GM21528 (cell line): ENCODE data around the gene PDZD4.

Experiments used
- ATAC-seq: cut with Tn5 transposase; IDR thresholded peaks from one replicate; pipeline ENCODE4 v1.9.1; 2021; ENCODE audit warnings: mild to moderate bottlenecking, moderate library complexity; ENCODE audit not compliant: unreplicated experiment, low FRiP score

PDZD4 gene

GRCh38 chrX:153774576-153775292 lies 55.6 kb downstream of the PDZD4 start:
- no peak for ATAC-seq

DNA sequence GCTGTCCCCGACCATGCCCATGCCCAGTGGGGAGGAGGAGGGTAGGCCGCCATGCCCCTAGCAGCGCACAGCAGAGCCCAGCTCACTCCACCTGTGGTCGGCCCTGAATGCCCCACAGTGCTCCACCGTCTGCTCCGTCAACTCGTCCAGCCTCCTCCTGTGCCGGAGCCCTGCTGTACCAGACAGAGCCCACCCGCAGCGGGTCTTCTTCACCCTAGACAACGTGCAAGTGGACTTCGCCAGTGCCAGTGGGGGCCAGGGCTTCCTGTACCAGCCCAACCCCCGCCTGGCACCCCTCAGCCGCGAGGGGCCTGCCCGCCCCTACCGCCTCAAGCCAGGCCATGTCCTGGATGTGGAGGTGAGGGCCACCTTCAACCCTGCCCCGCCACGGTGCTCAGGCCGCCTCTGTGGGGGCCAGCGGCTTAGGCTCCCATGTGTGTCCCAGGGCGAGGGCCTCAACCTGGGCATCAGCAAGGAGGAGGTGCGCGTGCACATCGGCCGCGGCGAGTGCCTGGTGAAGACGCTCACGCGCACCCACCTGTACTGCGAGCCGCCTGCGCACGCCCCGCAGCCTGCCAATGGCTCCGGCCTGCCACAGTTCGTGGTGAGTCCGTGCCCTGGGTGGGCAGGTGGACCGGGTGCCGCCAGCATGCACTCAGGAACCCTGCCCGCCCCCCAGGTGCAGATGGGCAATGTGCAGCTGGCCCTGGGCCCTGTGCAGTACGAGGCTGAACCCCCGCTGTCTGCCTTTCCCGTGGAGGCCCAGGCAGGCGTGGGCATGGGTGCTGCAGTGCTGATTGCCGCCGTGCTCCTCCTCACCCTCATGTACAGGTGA lies 56.4 kb downstream of the PDZD4 start:
- no peak for ATAC-seq

DNA sequence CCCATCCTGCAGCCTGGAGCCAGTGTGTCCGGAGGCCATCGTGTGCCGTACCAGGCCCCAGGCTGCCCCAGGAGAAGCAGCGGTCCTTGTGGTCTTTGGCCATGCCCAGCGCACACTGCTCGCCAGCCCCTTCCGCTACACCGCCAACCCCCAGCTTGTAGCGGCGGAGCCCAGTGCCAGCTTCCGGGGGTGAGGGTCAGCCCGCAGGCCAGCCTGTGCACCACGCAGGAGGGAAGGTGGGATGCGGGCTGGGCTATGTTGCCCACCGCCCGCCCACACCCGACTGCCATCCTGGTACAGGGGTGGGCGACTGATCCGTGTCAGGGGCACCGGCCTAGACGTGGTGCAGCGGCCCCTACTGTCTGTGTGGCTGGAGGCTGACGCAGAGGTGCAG lies 57.1 kb downstream of the PDZD4 start:
- ATAC-seq: no peak

GRCh38 chrX:153772316-153773217 lies 57.8 kb downstream of the PDZD4 start:
- no peak for ATAC-seq

DNA sequence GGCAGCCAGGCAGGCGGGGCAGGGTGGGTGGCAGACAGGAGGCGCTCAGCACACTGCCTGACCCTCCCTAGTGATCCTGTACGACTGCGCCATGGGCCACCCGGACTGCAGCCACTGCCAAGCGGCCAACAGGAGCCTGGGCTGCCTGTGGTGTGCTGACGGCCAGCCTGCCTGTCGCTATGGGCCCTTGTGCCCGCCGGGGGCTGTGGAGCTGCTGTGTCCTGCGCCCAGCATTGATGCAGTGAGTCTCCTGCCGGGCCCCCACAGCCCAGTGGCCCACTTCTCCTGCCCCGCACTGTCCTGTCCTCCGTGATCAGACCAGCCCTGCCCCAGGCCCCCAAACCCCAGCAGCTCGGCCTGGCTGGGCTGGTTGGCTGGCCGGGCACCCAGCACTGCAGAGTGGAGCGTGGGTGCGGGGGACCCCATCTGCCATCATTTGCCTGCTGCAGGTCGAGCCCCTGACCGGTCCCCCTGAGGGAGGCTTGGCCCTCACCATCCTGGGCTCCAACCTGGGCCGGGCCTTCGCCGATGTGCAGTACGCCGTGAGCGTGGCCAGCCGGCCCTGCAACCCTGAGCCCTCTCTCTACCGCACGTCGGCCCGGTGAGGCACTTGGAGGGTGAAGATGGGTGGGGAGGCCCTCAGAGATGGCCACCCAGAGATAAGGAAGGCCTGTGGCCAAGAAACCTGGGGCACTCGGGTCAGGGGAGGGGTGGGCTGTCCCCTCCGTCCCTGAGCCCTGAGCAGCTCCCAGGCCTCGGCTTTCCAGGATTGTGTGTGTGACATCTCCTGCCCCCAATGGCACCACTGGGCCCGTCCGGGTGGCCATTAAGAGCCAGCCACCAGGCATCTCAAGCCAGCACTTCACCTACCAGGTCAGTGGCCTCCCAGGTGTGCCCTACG lies 58.7 kb downstream of the PDZD4 start:
- ATAC-seq: no peak

GRCh38 chrX:153770601-153771414 lies 59.5 kb downstream of the PDZD4 start:
- no peak for ATAC-seq

- no peak for ATAC-seq
Measured at GRCh38 chrX:153769865-153770600, 60.3 kb downstream of the PDZD4 start.

DNA sequence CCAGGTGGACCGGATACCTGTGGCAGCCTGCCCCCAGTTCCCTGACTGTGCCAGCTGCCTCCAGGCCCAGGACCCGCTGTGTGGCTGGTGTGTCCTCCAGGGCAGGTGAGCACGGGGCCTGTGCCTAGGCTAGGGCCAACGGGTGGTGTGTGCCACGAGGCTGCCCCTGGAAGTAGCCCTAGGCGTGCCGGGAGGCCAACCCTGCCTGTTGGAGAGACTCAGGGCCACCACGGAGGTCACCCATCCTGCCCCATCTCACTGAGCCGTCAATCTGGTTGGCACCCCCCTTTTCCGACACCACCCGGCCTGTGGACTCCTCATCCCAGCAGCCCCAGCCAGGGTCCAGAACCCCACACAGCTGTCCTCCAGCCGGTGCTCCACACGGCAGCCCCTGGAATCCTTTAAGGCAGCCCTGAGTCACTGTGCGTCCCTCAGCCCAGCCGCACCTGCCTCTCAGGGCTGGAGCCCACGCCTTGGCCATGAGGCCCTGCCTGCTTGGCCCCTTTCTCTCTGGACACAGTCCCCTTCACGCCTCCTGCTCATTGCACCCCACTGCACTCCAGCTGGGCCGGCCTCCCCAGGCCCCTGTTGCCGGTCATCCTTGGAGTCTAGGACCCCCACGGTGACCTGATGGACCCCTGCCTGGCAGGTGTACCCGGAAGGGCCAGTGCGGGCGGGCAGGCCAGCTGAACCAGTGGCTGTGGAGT lies 61.0 kb downstream of the PDZD4 start:
- no peak for ATAC-seq

GRCh38 chrX:153768311-153769157 lies 61.8 kb downstream of the PDZD4 start:
- no peak for ATAC-seq

DNA sequence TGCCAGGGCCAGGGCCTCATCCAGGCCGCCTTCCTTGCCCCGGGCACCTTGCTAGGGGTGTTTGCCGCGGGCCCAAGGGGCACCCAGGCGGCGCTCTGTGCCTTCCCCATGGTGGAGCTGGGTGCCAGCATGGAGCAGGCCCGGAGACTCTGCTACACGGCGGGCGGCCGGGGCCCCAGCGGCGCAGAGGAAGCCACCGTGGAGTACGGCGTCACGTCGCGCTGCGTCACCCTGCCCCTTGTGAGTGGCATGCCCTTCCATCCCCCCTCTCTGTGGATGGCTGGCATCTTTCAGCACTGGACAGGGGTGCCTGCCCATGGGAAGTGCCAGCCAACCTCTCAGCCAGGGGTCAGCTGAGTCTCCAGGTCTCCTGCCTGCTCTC lies 62.7 kb downstream of the PDZD4 start:
- ATAC-seq: no peak

DNA sequence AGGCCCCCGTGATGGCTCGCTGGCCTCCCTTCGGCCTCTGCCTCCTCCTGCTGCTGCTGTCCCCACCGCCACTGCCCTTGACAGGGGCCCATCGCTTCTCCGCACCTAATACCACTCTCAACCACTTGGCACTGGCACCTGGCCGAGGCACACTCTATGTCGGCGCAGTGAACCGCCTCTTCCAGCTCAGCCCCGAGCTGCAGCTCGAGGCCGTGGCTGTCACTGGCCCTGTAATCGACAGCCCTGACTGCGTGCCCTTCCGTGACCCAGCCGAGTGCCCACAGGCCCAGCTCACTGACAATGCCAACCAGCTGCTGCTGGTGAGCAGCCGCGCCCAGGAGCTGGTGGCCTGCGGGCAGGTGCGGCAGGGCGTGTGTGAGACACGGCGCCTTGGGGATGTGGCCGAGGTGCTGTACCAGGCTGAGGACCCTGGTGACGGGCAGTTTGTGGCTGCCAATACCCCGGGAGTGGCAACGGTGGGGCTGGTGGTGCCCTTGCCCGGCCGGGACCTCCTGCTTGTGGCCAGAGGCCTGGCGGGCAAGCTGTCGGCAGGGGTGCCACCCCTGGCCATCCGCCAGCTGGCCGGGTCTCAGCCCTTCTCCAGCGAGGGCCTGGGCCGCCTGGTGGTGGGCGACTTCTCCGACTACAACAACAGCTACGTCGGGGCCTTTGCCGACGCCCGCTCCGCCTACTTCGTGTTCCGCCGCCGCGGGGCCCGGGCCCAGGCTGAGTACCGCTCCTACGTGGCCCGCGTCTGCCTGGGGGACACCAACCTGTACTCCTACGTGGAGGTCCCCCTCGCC lies 63.3 kb downstream of the PDZD4 start:
- ATAC-seq: no peak

DNA sequence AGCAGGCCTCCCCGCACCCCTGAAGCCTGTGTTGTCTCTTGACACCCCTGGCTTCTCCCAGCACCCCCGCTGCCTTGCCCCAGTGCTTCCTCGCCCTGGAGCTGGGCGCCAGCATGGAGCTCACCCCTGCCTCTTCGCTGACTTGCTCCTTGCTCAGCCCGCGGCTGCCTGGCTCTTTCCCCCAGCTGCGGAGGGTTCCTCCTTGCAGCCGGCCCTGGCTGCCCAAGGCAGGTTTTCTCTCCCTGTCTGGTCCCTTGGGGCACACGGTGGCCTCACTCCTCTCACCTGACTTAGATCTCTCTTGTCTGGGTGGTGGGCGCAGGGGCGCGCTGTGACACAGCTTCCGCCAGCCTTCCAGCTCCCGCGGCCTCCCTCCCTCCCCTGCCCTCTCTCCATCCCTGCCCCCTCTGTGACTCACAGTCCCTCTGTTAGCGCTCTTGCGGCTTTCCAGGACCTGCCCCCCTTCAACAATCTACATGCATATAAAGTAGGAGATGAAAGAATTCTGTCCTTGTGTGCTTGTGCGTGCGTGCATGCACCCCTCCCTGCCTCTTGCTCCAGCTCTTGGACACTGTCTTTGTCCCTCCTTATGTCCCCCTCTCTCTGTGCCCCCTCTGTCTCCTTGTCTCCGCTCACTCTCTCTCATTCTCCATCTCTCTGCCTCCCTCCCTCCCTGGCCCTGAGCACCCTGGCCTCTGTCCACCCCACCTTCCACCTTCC lies 64.1 kb downstream of the PDZD4 start:
- no peak for ATAC-seq

DNA sequence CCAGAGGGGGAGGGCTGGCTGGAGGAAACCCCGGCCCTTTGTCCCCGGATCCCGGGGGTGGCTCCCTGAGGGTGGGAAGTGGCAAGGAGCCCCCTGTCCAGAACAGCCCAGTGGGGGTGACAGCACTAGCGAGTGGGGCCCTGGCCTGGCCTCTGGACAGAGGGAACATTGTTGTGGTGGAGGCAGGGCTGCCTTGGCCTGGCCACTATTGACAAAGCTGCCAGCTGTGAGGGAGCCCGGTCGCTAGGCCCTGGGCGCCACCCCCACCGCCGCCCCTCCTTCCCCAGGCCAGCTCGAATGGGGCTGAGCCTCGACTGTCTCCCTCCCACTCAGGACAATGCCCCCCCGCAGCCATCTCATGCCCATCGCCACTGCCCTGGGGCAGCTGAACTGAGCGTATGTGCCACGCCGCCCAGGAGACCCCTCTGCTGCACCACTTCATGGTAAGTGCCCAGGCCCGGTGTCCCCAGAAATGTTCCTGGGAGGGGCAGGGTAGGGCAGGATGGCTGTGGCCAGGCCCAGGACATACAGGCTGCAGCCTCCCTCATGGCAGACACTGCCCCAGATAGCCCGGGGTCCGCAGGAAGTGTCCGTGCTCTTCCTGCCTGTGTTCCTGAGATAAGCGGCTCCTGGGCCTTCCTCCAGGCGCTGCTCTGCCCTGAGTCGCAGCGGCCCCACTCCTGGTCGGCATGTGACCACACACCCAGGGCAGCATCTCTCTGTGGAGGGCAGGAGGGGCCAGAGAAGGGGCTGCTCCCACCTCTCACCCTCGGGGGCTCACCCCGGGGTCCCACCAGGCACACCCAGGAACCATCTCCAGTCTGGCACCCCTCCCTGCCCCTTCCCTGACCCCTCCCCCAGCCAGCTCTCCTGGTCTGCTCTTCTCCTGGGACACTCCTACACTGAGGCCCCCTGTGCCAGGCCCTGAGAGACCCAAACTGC lies 64.9 kb downstream of the PDZD4 start:
- ATAC-seq: no peak

DNA sequence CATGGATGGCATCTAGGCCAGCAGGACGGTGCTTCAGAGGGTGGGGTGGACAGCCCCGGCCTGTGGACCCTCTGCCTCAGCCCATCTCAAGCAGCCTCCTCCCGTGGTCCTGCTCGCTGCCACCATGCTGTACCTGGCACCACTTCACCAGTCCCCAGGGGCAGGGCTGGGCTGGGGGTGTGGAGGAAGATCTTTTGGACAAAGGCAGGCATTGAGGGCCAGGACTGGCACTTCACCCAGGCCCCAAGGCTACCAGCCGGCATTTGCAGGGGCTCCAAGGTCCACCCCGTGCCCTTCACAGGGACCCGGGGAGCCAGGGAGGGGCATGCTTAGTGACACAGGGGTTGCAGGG lies 65.6 kb downstream of the PDZD4 start:
- ATAC-seq: no peak
